ENCODE measurements around the gene CDON.
A peak's percentile ranks its signal among the peaks of the same experiment; 100 is the strongest.
"Not testable (repeated sequence)": the region's sequence is repeated elsewhere in the genome, so short reads cannot be mapped to it uniquely, and the experiment has no call there.

The CDON gene

DNA sequence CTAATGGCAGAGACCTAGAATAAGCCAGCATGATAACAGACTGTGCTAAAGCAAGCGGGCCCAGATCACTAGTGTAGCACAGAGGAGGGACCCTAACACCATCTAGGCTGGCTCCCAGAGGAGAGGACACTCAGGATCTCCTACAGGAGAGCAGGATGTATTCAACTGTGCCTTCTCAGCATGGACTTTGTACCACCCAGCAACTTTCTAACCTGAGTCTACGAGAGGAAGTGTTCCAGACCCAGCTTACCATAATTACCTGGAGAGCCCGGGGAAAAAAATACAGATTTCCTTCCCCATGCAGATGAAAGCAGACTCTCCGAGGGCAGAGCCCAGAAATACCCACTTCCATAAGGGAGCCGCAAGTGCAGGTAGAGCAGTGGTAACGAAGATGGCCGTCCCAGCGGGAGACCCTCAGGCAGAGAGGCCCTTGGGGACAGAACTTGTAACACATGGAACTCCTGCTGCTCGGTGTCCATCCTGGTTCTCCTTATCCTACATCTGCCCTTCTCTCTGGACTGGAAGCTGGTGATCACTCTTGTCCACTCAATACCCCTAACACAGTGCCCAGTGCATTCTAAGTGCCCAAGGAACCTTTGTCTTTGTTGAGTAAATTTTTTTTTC, 138.2 kb downstream of the CDON start:
- DNase-seq (ENCODE audit: low read depth, low spot score) = no peak

DNA sequence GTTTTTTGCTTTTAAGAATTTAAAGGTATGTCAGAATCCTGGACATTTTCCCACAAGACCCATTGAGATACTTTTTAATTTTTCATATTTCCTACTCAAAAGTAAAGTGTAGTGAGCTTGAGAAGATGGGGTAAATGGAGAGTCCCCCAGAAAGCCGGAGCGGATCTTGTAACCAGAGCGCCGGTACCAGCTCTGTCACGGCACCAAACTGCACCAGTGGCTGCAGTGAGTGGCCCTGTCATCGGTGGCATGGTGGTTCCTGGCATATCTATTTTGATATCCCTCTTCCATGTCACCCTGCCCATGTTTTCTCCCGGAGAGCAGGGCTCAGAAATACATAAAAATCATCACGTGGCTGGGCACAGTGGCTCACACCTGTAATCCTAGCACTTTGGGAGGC, 139.0 kb downstream of the CDON start:
- no peak for DNase-seq (ENCODE audit: low read depth, low spot score)

DNA sequence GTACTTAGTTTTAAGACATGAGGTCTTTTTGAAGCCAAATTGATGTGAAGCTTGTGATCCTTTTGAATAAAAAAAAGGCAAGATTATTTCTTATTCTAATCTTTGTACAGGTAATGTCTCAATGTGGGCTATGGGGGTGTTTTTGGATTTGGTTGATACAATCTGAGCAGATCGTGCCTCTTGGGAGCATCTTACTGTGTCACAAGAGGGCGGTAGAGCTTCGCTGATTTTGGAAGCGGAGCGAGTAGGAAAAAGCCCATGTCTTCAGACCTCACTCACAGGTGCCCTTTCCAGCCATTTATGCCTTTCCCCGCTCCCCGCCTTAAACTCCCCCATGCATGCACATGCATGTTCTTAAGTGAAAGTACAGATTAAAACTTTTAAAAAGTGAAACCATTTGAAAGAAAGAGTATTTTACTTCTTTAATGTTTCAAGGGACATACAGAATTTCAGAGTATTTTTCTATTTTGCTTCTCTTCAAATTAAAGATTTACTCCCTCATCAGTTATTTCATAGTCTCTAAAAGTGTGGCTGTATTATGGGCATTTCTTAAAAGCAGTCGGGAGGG, 139.6 kb downstream of the CDON start:
- DNase-seq (ENCODE audit: low read depth, low spot score) = peak; percentile 72

GRCh38 chr11:125922156-125922555, 140.5 kb downstream of the CDON start:
- DNase-seq (ENCODE audit: low read depth, low spot score) = no peak

GRCh38 chr11:125921042-125921441, 141.6 kb downstream of the CDON start:
- no peak for DNase-seq (ENCODE audit: low read depth, low spot score)

DNA sequence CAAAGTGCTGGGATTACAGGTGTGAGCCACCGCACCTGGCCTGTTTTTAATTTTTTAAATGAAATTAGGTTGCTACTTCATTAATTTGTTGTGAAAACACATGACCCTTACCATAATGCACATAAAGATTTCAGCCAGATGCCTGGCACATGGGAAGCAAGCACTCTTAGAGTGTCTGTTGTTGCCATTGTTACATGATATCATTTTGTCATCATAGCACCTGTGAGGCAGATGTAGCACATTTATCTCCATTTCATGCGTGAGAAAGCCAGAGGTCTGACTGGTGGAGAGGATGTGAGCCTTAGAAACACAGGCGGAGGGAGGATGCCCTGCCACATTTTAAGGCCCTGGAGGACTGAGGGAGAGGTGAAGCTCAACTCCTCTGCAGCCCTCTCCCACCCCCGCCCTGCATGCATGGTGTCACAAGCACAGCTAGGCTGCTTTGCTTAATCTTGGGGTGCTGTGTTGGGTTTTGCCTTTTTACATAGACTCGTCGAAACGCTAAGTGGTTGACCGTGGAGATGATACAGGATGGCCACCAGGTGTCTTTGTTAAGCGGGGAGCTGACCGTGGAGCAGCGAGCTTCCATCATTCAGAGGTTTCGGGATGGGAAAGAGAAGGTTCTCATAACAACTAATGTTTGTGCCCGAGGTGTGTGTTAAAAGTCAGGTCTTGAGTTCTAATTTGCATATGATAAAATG, 144.4 kb downstream of the CDON start:
- no peak for DNase-seq (ENCODE audit: low read depth, low spot score)

DNA sequence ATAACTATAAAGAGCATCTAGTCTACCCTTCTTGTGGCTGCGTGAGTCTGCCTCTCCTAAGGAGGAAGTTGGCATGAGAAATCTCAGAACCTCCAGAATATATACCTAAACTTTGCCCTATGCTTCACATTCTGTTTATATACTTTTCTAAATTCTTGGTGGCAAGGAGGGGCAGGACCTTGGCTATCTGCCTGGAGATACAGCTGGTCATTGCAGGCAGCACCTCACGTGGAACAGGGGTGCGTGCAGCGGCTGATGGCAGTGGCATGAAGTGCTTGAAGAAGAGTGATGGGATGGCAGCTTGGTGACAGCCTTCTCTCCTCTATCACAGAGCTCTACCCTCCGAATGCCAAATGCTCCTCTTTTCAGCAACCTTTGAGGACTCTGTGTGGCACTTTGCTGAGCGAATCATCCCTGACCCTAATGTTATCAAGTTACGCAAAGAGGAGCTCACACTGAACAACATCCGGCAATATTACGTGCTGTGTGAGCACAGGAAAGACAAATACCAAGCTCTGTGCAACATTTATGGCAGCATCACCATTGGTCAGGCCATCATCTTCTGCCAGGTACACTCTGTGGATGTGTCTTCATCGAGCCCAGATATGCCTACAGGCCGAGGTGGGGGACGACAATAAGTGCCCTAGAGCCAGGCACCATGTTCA, 145.9 kb downstream of the CDON start:
- no peak for DNase-seq (ENCODE audit: low read depth, low spot score)

- DNase-seq (ENCODE audit: low read depth, low spot score) = not testable (repeated sequence)
Observed at GRCh38 chr11:125914601-125915000, 148.1 kb downstream of the CDON start.

- no peak for DNase-seq (ENCODE audit: low read depth, low spot score)
Observed at GRCh38 chr11:125910226-125910849, 152.3 kb downstream of the CDON start.

All from ELF-1 (cell line).